ENCODE data around the gene ZFR. TPM values are rescaled to one million over a fixed set of nuclear protein-coding genes. Genes with fewer than 3 reads are reported as not detected.

ZFR gene
- total and polyA plus RNA-seq, 9 of the 15 experiments (the other 6 are each of a cell fraction or from before 2014, with no cell fraction given) = 35.5 to 108 (median 71.1) TPM

- Histone ChIP-seq H3K9me3 (replicated peaks; ENCODE audit: control insufficient read depth, insufficient read depth, low read depth, low read length) (no peaks in the 10 kb centered on the region), H3K9me1 (ENCODE audit: control insufficient read depth, insufficient read depth, low read length) (no peaks in the 10 kb centered on the region), H3K4me2 (ENCODE audit: insufficient read depth, low read length) (no peak overlapping the region), H4K20me1 (replicated peaks; ENCODE audit: control insufficient read depth, insufficient read depth, low read length) (no peaks in the 10 kb centered on the region), H3K27me3 (ENCODE audit: control insufficient read depth in 2 of 2, insufficient read depth in 2 of 2, low read length in 2 of 2) (peaks cover 15 to 17% of the 10 kb centered on the region in 2 experiments; a peak in 4 of 5 replicates), H3K4me3 (no peak overlapping the region), H3K27ac (ENCODE audit: extremely low read depth, low read depth, low read length) (no peak overlapping the region), H3K79me2 (ENCODE audit: control insufficient read depth, insufficient read depth, low read length) (no peaks in the 10 kb centered on the region), H2AFZ (ENCODE audit: low read depth, low read length) (no peak overlapping the region), H3K4me1 (replicated peaks in 1 of 2; ENCODE audit: control insufficient read depth in 2 of 2, insufficient read depth in 2 of 2, low read length in 2 of 2) (no peaks in the 10 kb centered on the region), H3K36me3 (ENCODE audit: control insufficient read depth, insufficient read depth, low read length) (no peaks in the 10 kb centered on the region), H3K9ac (ENCODE audit: insufficient read depth in 1 of 2, low read depth in 2 of 2, low read length in 2 of 2) (no peak overlapping the region)
- no peak for FAIRE-seq
- TF ChIP-seq PTBP1 (IDR thresholded peaks at IDR 0.05; ENCODE audit: low read depth, low read length) = no peak
- TF ChIP-seq, protein P1, sequence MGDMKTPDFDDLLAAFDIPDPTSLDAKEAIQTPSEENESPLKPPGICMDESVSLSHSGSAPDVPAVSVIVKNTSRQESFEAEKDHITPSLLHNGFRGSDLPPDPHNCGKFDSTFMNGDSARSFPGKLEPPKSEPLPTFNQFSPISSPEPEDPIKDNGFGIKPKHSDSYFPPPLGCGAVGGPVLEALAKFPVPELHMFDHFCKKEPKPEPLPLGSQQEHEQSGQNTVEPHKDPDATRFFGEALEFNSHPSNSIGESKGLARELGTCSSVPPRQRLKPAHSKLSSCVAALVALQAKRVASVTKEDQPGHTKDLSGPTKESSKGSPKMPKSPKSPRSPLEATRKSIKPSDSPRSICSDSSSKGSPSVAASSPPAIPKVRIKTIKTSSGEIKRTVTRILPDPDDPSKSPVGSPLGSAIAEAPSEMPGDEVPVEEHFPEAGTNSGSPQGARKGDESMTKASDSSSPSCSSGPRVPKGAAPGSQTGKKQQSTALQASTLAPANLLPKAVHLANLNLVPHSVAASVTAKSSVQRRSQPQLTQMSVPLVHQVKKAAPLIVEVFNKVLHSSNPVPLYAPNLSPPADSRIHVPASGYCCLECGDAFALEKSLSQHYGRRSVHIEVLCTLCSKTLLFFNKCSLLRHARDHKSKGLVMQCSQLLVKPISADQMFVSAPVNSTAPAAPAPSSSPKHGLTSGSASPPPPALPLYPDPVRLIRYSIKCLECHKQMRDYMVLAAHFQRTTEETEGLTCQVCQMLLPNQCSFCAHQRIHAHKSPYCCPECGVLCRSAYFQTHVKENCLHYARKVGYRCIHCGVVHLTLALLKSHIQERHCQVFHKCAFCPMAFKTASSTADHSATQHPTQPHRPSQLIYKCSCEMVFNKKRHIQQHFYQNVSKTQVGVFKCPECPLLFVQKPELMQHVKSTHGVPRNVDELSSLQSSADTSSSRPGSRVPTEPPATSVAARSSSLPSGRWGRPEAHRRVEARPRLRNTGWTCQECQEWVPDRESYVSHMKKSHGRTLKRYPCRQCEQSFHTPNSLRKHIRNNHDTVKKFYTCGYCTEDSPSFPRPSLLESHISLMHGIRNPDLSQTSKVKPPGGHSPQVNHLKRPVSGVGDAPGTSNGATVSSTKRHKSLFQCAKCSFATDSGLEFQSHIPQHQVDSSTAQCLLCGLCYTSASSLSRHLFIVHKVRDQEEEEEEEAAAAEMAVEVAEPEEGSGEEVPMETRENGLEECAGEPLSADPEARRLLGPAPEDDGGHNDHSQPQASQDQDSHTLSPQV (IDR thresholded peaks at IDR 0.05) = no peak
- CTCF ChIA-PET (ENCODE audit: low intra/inter-chr PET ratio) = no interaction called here
- POLR2A ChIA-PET = interaction anchor here (1.1 to 1.3 kb wide), 3 partner anchors 8 to 970 kb away, joined by 3 to 5 read pairs (median 3); no protein-coding TSS in a partner anchor
- WGBS (ENCODE audit: insufficient coverage, low coverage, missing lambda C conversion rate) = 0% methylated on average over 2 of the region's 2 CpGs
- no TSS peak for BruUV-seq (replicated peaks)
- in situ Hi-C loops (cut with MboI) = no loop called here
- intact Hi-C loops (cut with micrococcal nuclease) = no loop called here
- no peak for DNase-seq (ENCODE audit: extremely low read depth in 1 of 4, low spot score in 3 of 4)
- no peak for ATAC-seq
Observed at GRCh38 chr5:32471784-32472183, 27.2 kb upstream of the ZFR start.
